SK-N-MC (cell line): ENCODE measurements around the gene SUN2.

Experiments used
- EZH2 ChIP-seq: fragments of 200-600 bp; sonication (generic); IDR thresholded peaks from one replicate; pipeline ENCODE4 v1.6.1; 2017; ENCODE audit warnings: antibody characterized with exemption
- FOXP2 ChIP-seq: optimal IDR thresholded peaks from 2 replicates; pipeline ENCODE3; 2011; ENCODE audit warnings: mild to moderate bottlenecking, moderate library complexity; ENCODE audit not compliant: insufficient read depth; ENCODE audit errors: extremely low read length, control extremely low read depth
- POLR2AphosphoS5 ChIP-seq: IDR thresholded peaks from 2 replicates; pipeline ENCODE4 v1.6.1; 2012; ENCODE audit warnings: mild to moderate bottlenecking, low read depth, low read length, borderline replicate concordance

DNA sequence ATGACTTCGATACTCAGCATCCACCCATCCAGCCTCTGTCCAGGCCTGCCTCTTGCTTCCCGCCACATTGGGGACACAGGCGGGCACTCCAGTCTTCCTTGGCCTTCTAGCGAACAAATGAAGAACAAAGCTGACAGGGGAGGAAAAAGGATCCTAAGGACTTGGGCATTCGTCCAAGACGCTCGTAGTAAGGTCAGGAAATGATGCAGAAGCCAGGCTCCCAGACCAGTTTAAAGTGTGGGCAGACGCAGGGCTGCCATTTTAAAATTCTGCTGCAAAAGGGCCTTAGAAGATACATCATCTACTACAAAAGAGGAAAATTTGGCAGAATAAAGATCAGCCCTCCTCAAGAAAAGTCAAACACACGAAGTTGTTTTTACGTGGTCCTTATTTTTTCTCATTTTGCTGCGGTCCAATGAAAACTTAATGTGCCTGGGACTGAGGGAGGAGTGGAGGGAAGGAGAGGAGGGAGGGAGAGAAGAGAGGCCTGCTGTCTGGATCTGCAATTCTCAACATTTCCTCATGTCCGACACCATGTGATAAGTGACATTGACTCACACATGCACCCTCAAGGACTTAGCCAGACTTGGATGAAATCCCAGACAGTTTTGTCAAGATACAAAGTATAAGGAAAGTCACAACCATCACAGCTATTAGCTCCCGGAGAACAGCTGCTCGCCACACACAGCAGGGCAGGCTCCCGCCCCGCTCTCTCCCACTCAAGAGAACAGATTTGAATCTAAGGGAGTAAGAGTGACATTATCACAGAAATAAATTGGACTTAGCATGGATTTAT, 32.4 kb upstream of the SUN2 start:
- TF ChIP-seq POLR2AphosphoS5 (no peak), EZH2 (no peak), FOXP2 (no peak)
